CD4-positive, alpha-beta T cell (primary cell): ENCODE measurements around the gene PRKN. TPM values are rescaled to one million over a fixed set of nuclear protein-coding genes. Genes with fewer than 3 reads are reported as not detected.

Experiments
- ATAC-seq: fragments of 200-7000 bp; cut with Tn5 transposase; one replicate; pipeline ENCODE4 v1.10.0; 2022; ENCODE audit warnings: mild to moderate bottlenecking; ENCODE audit not compliant: poor library complexity
- CTCF ChIA-PET: fragments of 350-600 bp; sonication (Branson Sonifier 250); formaldehyde crosslinking; loops from one replicate; lab custom pipeline; 2021; ENCODE audit warnings: antibody characterized with exemption, inconsistent platforms; lab: Charles Lee
- POLR2A ChIA-PET: fragments of 350-600 bp; sonication (Branson Sonifier 250); formaldehyde crosslinking; loops from one replicate; lab custom pipeline; 2021; ENCODE audit warnings: antibody characterized with exemption, inconsistent platforms; lab: Charles Lee
- DNase-seq, 14 experiments: peaks; one replicate each; pipeline ENCODE4 v3.0.0-alpha.2; 2013 to 2020; ENCODE audit warnings: mixed read lengths in 2 of 14
- H3K27ac ChIP-seq, 2 donors: one replicate each; pipeline versions ENCODE4 v1.5.1 to v1.7.0; 2013; ENCODE audit warnings: low read length in 2 of 2, low read depth in 1 of 2, mild to moderate bottlenecking in 1 of 2
- H3K27me3 ChIP-seq, 2 experiments: 1 replicate in 1 of 2; 2 replicates in 1 of 2; pipeline versions ENCODE4 v1.6.1 to v1.7.0; 2013; ENCODE audit warnings: low read length in 2 of 2, control low read depth in 1 of 2, mild to moderate bottlenecking in 1 of 2, moderate library complexity in 1 of 2; ENCODE audit not compliant: insufficient read depth in 2 of 2, control insufficient read depth in 1 of 2
- H3K36me3 ChIP-seq: one replicate; pipeline ENCODE4 v1.6.1; 2013; ENCODE audit warnings: low read length, control low read depth; ENCODE audit not compliant: insufficient read depth
- H3K4me1 ChIP-seq: one replicate; pipeline ENCODE4 v1.6.1; 2013; ENCODE audit warnings: low read length, control low read depth; ENCODE audit not compliant: insufficient read depth
- H3K4me3 ChIP-seq: one replicate; pipeline ENCODE4 v1.5.1; 2013; ENCODE audit warnings: mild to moderate bottlenecking, low read length, moderate library complexity
- H3K9me3 ChIP-seq, 2 experiments: 1 replicate in 1 of 2; 2 replicates in 1 of 2; pipeline versions ENCODE4 v1.6.1 to v1.7.0; 2013; ENCODE audit warnings: low read length in 2 of 2, mild to moderate bottlenecking in 2 of 2, control low read depth in 1 of 2, moderate library complexity in 1 of 2; ENCODE audit not compliant: control insufficient read depth in 1 of 2, insufficient read depth in 1 of 2
- H3K27ac Mint-ChIP-seq: one replicate; pipeline ENCODE4 v1.8.0; 2020; ENCODE audit warnings: mixed read lengths
- H3K27me3 Mint-ChIP-seq: one replicate; pipeline ENCODE4 v1.8.0; 2021; ENCODE audit warnings: mixed read lengths
- H3K36me3 Mint-ChIP-seq: one replicate; pipeline ENCODE4 v1.8.0; 2021; ENCODE audit warnings: low read depth, mixed read lengths
- H3K4me1 Mint-ChIP-seq: one replicate; pipeline ENCODE4 v1.8.0; 2021; ENCODE audit warnings: low read depth, mixed read lengths
- H3K4me3 Mint-ChIP-seq: one replicate; pipeline ENCODE4 v1.8.0; 2020; ENCODE audit warnings: mild to moderate bottlenecking, mixed read lengths
- H3K9me3 Mint-ChIP-seq: one replicate; pipeline ENCODE4 v1.8.0; 2020; ENCODE audit warnings: mixed read lengths
- CTCF ChIP-seq: fragments of 200-600 bp; IDR thresholded peaks from one replicate; pipeline ENCODE4 v1.8.0; 2022; ENCODE audit warnings: antibody characterized with exemption, mild to moderate bottlenecking
- intact Hi-C, 2 experiments: fragments of 100-400 bp; cut with DNase I in 1 of 2; cut with micrococcal nuclease in 1 of 2; formaldehyde crosslinking; loops; one replicate each; pipeline versions ENCODE4 v1.15.1 to v1.9.0; 2023 to 2025; cut with DNase I, micrococcal nuclease
- total RNA-seq, 174 experiments: library from RNA in 2 of 174; stranded (reverse) in 2 of 174; gene quantifications; one replicate each; pipeline ENCODE4 v1.2.3 and lab custom pipeline; 2021 to 2026

The PRKN gene
- total RNA-seq, 2 experiments from 2014 or later, result 5.2 to 5.4 TPM

GRCh38 chr6:162772466-162772865 is 44.9 kb upstream of the PRKN start:
- Mint-ChIP-seq H3K9me3 (peaks cover 2% of the 10 kb centered on the region), H3K27me3 (no peaks in the 10 kb centered on the region), H3K4me1 (peaks cover 4% of the 10 kb centered on the region), H3K4me3 (no peak overlapping the region), H3K36me3 (no peaks in the 10 kb centered on the region), H3K27ac (no peak overlapping the region)
- POLR2A ChIA-PET, result no interaction called here
- H3K27ac ChIP-seq, result no peak overlapping the region
- H3K9me3 ChIP-seq, result no peaks in the 10 kb centered on the region
- H3K4me1 ChIP-seq, result no peaks in the 10 kb centered on the region
- H3K27me3 ChIP-seq, result no peaks in the 10 kb centered on the region
- CTCF ChIA-PET, result no interaction called here
- intact Hi-C loops, result no loop called here
- DNase-seq, result no peak
- no peak for ATAC-seq
- TF ChIP-seq CTCF, result no peak
- no peaks in the 10 kb centered on the region for H3K36me3 ChIP-seq
- no peak overlapping the region for H3K4me3 ChIP-seq

GRCh38 chr6:162770955-162771354 is 43.4 kb upstream of the PRKN start:
- Histone ChIP-seq H3K9me3 (no peaks in the 10 kb centered on the region), H3K27me3 (no peaks in the 10 kb centered on the region), H3K4me1 (no peaks in the 10 kb centered on the region), H3K27ac (no peak overlapping the region), H3K36me3 (no peaks in the 10 kb centered on the region), H3K4me3 (no peak overlapping the region)
- H3K27ac Mint-ChIP-seq, result no peak overlapping the region
- intact Hi-C loops, result no loop called here
- no peak for TF ChIP-seq CTCF
- ATAC-seq, result no peak
- no peaks in the 10 kb centered on the region for H3K27me3 Mint-ChIP-seq
- no peaks in the 10 kb centered on the region for H3K36me3 Mint-ChIP-seq
- ChIA-PET CTCF (no interaction called here), POLR2A (no interaction called here)
- no peak overlapping the region for H3K4me3 Mint-ChIP-seq
- peaks cover 4% of the 10 kb centered on the region for H3K4me1 Mint-ChIP-seq
- no peak for DNase-seq
- H3K9me3 Mint-ChIP-seq, result peaks cover 2% of the 10 kb centered on the region

GRCh38 chr6:162770136-162770535 is 42.6 kb upstream of the PRKN start:
- Histone ChIP-seq H3K4me3 (no peak overlapping the region), H3K27ac (no peak overlapping the region), H3K9me3 (no peaks in the 10 kb centered on the region), H3K36me3 (no peaks in the 10 kb centered on the region), H3K27me3 (no peaks in the 10 kb centered on the region), H3K4me1 (no peaks in the 10 kb centered on the region)
- ATAC-seq (no peak), DNase-seq (no peak)
- Mint-ChIP-seq H3K27me3 (no peaks in the 10 kb centered on the region), H3K4me3 (no peak overlapping the region), H3K27ac (no peak overlapping the region), H3K9me3 (peaks cover 2% of the 10 kb centered on the region), H3K4me1 (peaks cover 4% of the 10 kb centered on the region), H3K36me3 (no peaks in the 10 kb centered on the region)
- no peak for TF ChIP-seq CTCF
- CTCF ChIA-PET, result no interaction called here
- POLR2A ChIA-PET, result no interaction called here
- intact Hi-C loops, result no loop called here
